Panc1 (cell line): ENCODE data around the gene KRT222.

Experiments
- CTCF ChIP-seq: fragments of 450-650 bp; IDR thresholded peaks from 2 replicates; pipeline ENCODE4 v1.5.1; 2017; ENCODE audit warnings: mild to moderate bottlenecking
- POLR2AphosphoS5 ChIP-seq: IDR thresholded peaks from 2 replicates; pipeline ENCODE4 v1.6.1; 2012; ENCODE audit warnings: mild to moderate bottlenecking, low read depth, low read length, moderate library complexity
- REST ChIP-seq, 2 experiments: IDR thresholded peaks; 2 replicates each; pipeline ENCODE4 v1.6.1; 2011 to 2012; ENCODE audit warnings: low read depth in 2 of 2, control low read depth in 1 of 2, low read length in 1 of 2, mild to moderate bottlenecking in 1 of 2, moderate library complexity in 1 of 2; ENCODE audit not compliant: insufficient read depth in 1 of 2

- no peak for TF ChIP-seq CTCF
- TF ChIP-seq POLR2AphosphoS5: no peak
- no peak for TF ChIP-seq REST (IDR thresholded peaks at IDR 0.05; ENCODE audit: insufficient read depth in 1 of 2, low read depth in 2 of 2, low read length in 1 of 2)
Measured at GRCh38 chr17:40687106-40687505, 22.1 kb upstream of the KRT222 start.
